NCI-H2029 (cell line): ENCODE measurements around the gene GREB1L.
"Not testable (repeated sequence)": the region's sequence is repeated elsewhere in the genome, so short reads cannot be mapped to it uniquely, and the experiment has no call there.

Source experiments
- DNase-seq: peaks from one replicate; lab custom pipeline; 2025; lab: John Stamatoyannopoulos, UW

GREB1L gene

GRCh38 chr18:21306368-21306767, 64.3 kb downstream of the GREB1L start:
- DNase-seq = no peak

DNA sequence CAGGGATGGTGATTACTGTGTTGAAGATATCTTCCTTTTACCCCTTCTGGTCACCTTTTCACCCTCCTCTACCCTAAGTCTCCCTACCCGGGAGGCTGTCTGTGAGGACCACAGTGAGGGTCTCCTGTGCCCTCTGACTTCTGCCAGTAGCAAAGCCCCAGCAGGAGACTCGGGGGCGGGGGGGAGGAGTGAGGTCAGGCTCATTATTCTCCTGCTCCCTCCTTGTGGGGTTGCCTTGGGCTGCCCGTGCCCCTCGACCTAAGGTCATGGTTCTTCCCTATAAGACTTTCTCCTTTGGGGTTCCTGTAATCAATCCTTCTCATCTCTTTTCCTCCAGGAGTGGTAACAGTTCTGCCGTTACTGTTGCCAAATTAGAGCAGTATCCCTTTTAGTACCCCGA, 65.5 kb downstream of the GREB1L start:
- no peak for DNase-seq

GRCh38 chr18:21309248-21309647, 67.2 kb downstream of the GREB1L start:
- DNase-seq = no peak

- DNase-seq = not testable (repeated sequence)
Measured at GRCh38 chr18:21311980-21312379, 69.9 kb downstream of the GREB1L start.

DNA sequence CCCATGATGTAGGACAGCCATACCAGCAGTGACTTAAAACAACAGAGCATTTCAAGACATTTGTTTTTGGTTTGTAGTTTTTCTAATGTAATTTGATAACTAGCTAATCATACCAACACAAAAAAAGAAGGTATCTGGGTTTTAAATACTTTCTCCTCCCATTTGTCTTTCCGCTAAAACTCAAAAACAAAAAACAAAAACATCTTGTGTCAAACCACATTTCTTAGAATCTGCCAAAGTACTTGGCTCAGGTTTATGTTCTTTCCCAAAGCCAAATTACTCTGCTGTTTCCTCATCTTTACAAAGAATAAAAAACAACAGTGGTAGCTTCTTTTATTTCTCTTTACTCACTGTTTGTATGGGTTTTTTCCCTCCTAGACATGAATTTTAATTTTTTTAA, 71.5 kb downstream of the GREB1L start:
- no peak for DNase-seq

DNA sequence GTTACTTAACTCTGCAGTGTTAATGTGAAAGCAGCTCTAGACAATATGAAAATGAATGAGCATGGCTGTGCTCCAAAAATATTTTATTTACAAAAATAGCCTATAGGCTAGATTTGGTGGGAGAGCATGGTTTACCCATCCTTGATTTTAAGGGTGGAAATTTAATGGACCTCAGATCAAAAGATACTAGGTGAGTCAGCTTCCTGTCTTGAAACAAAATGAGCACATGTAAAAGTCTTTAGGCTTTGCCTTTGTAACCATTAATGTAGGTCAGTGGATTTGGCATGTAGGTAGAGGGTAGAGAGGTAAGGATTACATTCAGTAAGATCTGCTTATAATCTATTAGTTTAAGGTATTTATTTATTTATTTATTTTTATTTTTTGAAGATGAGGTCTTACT, 72.7 kb downstream of the GREB1L start:
- DNase-seq = no peak

DNA sequence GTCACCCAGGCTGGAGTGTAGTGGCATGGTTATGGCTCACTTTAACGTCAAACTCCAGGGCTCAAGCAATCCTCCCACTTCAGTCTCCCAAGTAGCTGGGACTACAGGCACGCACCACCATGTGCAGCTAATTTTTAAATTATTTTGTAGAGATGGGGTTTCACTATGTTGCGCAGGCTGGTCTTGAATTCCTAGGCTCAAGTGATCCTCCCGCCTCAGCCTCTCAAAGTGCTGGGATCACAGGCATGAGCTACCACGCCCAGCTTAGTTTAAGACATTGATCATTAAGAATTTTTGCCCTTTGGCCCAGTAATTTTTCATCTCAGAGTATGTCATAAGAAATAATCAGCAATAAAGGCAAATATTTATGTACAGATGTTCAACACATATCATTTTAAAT, 73.1 kb downstream of the GREB1L start:
- DNase-seq = not testable (repeated sequence)

DNA sequence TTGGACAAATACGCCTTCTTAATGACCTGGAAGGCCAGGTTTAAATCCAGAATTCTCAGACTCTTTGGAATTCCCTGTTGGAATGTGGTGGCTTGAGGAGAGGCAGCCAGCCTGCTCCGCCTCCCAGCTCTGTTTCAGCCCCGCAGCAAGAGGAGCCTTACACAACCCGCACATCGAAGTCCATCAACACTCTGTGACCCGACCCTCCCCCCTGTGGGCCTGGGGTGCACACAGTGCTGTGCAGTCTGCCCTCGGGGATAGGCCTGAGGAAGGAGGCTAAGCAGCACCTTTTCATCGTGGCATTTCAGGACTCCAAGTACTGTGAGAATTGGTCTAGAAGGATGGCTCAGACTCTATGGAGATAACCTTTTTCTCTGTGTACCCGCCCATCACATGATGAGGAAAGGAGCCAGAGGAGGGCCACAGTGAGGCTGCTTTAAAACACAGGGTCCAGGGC, 73.7 kb downstream of the GREB1L start:
- DNase-seq = no peak

GRCh38 chr18:21316296-21316695, 74.3 kb downstream of the GREB1L start:
- no peak for DNase-seq

- DNase-seq = no peak
Measured at GRCh38 chr18:21321711-21322110, 79.7 kb downstream of the GREB1L start.

DNA sequence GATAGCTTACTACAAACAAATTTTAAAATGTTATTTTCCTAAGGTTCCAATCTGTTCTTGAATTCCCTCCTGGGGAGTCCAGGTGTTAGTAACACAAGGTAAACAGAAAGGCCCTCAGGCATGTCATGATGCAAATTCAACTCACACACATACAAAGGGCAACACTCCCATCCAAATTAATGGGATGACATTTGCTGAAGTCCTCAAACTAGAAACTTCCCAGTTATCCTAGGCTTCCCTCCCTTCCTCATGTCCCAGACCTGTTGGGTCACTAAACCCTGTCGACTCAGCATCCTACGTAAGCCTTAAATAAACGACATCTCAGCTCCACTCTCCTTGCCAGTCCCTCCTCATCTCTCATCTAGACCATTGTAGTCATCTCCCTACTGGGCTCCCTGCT, 85.1 kb downstream of the GREB1L start:
- no peak for DNase-seq

- peak; percentile 9 for DNase-seq
Measured at GRCh38 chr18:21330122-21330701, 88.2 kb downstream of the GREB1L start.

GRCh38 chr18:21331065-21331464, 89.0 kb downstream of the GREB1L start:
- DNase-seq = no peak

DNA sequence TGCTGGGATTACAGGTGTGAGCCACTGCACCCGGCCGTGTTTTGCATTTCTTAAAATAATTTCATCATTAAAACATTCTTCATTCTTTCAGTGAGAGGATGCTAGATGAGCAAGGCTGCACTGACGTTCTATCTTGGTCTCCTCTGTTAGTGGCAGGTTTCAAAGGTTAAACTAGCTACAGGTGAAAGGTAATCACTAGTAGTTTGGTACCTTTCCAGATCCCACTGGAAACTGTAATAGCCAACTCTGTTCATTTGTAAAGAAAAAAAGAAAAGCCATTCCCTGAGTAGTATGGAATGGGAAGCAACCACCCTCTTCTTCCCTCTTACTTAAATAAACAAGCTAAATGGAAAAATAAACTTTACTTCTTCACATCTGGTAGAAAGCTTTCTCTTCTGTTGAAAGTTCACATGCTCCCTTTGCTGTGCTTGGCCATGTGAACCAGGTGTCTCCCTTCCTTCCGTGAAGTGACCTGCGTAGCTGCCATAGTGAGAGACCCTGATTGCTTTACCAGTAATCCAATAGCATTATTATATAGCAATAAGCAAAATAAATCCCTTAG, 94.0 kb downstream of the GREB1L start:
- no peak for DNase-seq

GRCh38 chr18:21336846-21337245, 94.8 kb downstream of the GREB1L start:
- no peak for DNase-seq

DNA sequence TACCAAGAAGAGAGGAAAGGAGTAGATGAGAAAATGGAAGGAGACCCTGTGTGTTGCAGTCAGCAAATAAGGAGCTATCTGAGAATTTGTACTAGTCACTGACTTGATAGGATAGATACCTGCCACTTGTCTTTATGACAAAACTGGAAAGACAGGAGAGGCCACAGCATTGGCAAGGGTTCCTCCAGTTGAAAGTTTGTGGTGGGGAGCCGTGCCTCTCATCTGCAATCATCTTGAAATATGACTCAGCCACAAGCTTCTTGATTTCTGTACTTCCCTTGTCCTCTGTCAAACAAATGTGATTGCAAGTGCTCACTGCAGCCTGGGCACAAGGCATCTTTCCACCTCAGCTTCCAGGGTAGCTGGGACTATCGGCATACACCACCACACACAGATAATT, 99.1 kb downstream of the GREB1L start:
- no peak for DNase-seq

GRCh38 chr18:21342372-21342771, 100.3 kb downstream of the GREB1L start:
- DNase-seq = no peak

- DNase-seq = no peak
Measured at GRCh38 chr18:21344860-21345259, 102.8 kb downstream of the GREB1L start.

DNA sequence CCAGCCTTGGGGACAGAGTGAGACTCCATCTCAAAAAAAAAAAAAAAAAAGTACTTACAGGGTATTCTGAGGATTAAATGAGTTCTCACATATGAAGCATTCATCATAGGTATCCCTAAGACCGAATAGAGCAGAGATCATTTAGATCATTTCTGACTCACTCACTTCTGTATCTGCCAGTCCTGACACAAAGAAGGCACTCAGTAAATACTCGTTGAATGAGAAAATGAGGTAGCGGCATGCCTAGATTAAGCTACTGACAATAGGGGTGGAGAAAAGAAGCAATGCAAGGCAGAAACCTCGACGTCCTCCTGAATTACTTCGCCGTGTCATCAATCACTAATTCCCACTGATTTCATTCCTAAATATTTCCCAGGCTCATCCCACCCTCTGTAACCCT, 103.8 kb downstream of the GREB1L start:
- DNase-seq = no peak

DNA sequence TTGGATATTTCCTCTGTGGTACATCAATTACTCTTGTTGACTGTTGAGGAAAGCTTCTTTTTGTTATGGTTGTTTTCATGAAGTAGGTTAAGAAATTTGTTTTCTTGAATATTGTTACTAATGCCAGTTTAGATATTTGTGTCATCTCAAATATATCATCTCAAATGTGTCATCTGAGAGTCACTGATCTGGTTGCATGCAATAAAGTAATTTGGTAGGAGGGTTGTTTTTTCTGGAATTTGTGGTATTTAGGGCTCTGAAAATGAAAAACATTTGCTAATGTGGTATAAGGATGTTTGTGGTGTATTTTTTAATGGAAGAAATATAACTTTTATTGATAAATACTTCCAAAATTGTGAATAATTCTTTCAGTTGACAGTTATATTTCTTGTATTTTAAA, 117.7 kb downstream of the GREB1L start:
- DNase-seq = no peak

DNA sequence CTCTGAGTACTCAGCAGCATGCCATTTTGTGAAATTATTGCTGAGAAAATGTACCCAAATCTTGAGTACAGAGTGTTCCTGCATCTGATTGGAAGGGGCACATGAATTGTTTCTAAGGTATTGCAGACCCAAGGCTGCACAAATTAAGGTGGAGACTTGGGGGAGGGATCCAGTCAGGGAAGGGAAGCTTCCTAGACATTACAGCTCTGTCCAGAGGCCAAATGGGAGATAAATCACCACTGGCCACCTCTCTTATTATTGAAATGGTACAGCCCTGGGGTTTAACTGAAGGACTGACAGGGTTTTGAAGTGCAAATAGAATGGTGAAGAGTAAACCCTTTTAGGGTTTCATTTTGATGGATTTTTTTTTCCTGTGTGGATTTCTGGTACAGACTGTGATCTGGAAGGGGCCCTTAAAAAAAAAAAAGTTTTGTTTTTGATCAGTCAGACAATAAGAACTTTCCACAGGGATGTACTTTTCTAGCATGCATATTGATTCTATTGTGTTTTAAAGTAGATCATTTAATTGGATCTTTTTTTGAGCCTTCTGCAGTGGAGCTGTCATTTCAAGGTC, 119.4 kb downstream of the GREB1L start:
- no peak for DNase-seq

- no peak for DNase-seq
Measured at GRCh38 chr18:21362831-21363230, 120.8 kb downstream of the GREB1L start.

DNA sequence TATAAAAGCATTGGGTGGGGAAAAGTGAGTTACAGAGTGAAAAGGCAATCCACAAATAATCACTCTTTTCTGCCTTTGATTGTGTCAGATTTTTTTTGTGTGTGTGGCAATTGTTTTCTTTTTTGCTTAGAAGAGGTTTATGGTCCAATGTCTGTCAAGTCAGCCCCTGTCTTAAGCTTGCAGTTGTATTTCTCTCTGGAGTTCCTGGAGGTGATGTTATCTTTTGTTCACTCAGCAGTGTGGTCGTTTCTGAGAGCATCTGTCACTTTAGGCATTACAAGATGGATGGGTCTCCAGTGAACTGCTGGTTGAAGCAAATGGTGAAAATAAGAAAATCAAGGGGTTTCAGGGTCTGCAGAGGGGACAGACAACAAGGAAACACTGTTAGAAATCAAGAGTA, 121.3 kb downstream of the GREB1L start:
- DNase-seq = no peak

GRCh38 chr18:21364471-21364870, 122.4 kb downstream of the GREB1L start:
- no peak for DNase-seq
